A673 (cell line): ENCODE data around the gene MGST3. TPM values are rescaled to one million over a fixed set of nuclear protein-coding genes. Genes with fewer than 3 reads are reported as not detected.
"Not testable (repeated sequence)": the region's sequence is repeated elsewhere in the genome, so short reads cannot be mapped to it uniquely, and the experiment has no call there.

Experiments used
- BruUV-seq: library from RNA; stranded (reverse); fragments of 400-500 nt; replicated peaks from 2 replicates; lab custom pipeline; 2021; lab: Mats Ljungman, UMichigan
- CTCF ChIA-PET: fragments of 300-600 bp; sonication (Branson Sonifier 250); formaldehyde crosslinking; loops from one replicate; lab custom pipeline; 2022; ENCODE audit warnings: antibody characterized with exemption; lab: Charles Lee
- POLR2A ChIA-PET: fragments of 300-600 bp; sonication (Branson Sonifier 250); formaldehyde crosslinking; loops from one replicate; lab custom pipeline; 2022; ENCODE audit warnings: antibody characterized with exemption; ENCODE audit not compliant: low non-redundant PET; lab: Charles Lee
- DNase-seq: peaks from one replicate; pipeline ENCODE4 v3.0.0-alpha.2; 2015; ENCODE audit warnings: low spot score
- H3K27ac ChIP-seq: fragments of 200-600 bp; sonication (generic); 2 replicates; pipeline ENCODE4 v1.5.1; 2016; ENCODE audit warnings: mixed run types, low read depth, mild to moderate bottlenecking, mixed read lengths, antibody characterized with exemption, low read length; ENCODE audit not compliant: poor library complexity, severe bottlenecking
- H3K27me3 ChIP-seq: fragments of 200-600 bp; sonication (generic); replicated peaks from 2 replicates; pipeline ENCODE4 v1.6.1; 2017; ENCODE audit warnings: mixed run types, low read depth, mild to moderate bottlenecking, mixed read lengths, antibody characterized with exemption, low read length; ENCODE audit not compliant: insufficient read depth, poor library complexity
- H3K36me3 ChIP-seq: fragments of 200-600 bp; sonication (generic); 2 replicates; pipeline ENCODE4 v1.6.1; 2016; ENCODE audit warnings: mixed run types, mild to moderate bottlenecking, mixed read lengths, antibody characterized with exemption, low read length; ENCODE audit not compliant: insufficient read depth, poor library complexity, severe bottlenecking
- H3K4me1 ChIP-seq: fragments of 200-600 bp; sonication (generic); 2 replicates; pipeline ENCODE4 v1.6.1; 2017; ENCODE audit warnings: mixed run types, mild to moderate bottlenecking, mixed read lengths, antibody characterized with exemption, low read length; ENCODE audit not compliant: insufficient read depth, poor library complexity, severe bottlenecking
- H3K4me3 ChIP-seq: fragments of 200-600 bp; sonication (generic); 2 replicates; pipeline ENCODE4 v1.5.1; 2016; ENCODE audit warnings: low read depth, mixed run types, mild to moderate bottlenecking, mixed read lengths, low read length; ENCODE audit not compliant: poor library complexity, severe bottlenecking
- H3K9me3 ChIP-seq: fragments of 200-600 bp; sonication (generic); 2 replicates; pipeline ENCODE4 v1.6.1; 2016; ENCODE audit warnings: mixed run types, low read depth, mild to moderate bottlenecking, mixed read lengths, antibody characterized with exemption, low read length; ENCODE audit not compliant: poor library complexity, severe bottlenecking
- CTCF ChIP-seq: fragments of 300-800, 200-600 bp; sonication (generic); conservative IDR thresholded peaks from 2 replicates; pipeline ENCODE4 v1.5.1; 2017; ENCODE audit warnings: low read depth, mild to moderate bottlenecking, antibody characterized with exemption, low read length, moderate library complexity, mixed read lengths
- EZH2 ChIP-seq: fragments of 200-600 bp; sonication (generic); IDR thresholded peaks from 2 replicates; pipeline ENCODE4 v1.6.1; 2017; ENCODE audit warnings: borderline replicate concordance, low read depth, mild to moderate bottlenecking, mixed read lengths, antibody characterized with exemption, low read length; ENCODE audit not compliant: poor library complexity, severe bottlenecking
- intact Hi-C: fragments of 100-400 bp; cut with micrococcal nuclease; formaldehyde crosslinking; loops from one replicate; pipeline ENCODE4 v1.10.0; 2022; ENCODE audit not compliant: unreplicated experiment
- total RNA-seq: library from RNA; stranded (reverse); gene quantifications from 2 replicates; pipeline ENCODE4 v1.2.3, GENCODE V29; 2021

Gene MGST3
- total RNA-seq, 1 experiment from 2014 or later: 150 TPM

GRCh38 chr1:165697881-165698760, 67.1 kb downstream of the MGST3 start, which contains the start of gene ALDH9A1:
Gene ALDH9A1, minus strand, starts transcription at chr1:165698562. Its CDS starts 4 bp downstream, at chr1:165698558.
- intact Hi-C loops: loop anchor here (2.0 to 5.0 kb wide), 3 partner anchors 65 to 129 kb away; partner anchors contain the start of gene UCK2
- H3K4me3 ChIP-seq: peak within 1 kb of the TSS; percentile 81
- BruUV-seq: no TSS peak
- H3K27me3 ChIP-seq: no peaks in the 10 kb centered on the region
- peaks cover 6% of the 10 kb centered on the region for H3K36me3 ChIP-seq
- TF ChIP-seq EZH2 (no peak), CTCF (peak; percentile 48)
- peaks cover 26% of the 10 kb centered on the region for H3K4me1 ChIP-seq
- ChIA-PET POLR2A (interaction anchor here (0.5 to 0.7 kb wide), 3 partner anchors 58 to 147 kb away, joined by 3 to 5 read pairs (median 5); no protein-coding TSS in a partner anchor), CTCF (interaction anchor here (0.7 to 0.8 kb wide), 3 partner anchors 11 to 105 kb away, joined by 3 to 6 read pairs (median 5); no protein-coding TSS in a partner anchor)
- peak within 1 kb of the TSS; percentile 97 for H3K27ac ChIP-seq
- DNase-seq: peak; percentile 94
- no peaks in the 10 kb centered on the region for H3K9me3 ChIP-seq

GRCh38 chr1:165698761-165699052, 67.7 kb downstream of the MGST3 start:
- H3K27me3 ChIP-seq: no peaks in the 10 kb centered on the region
- POLR2A ChIA-PET: no interaction called here
- H3K4me1 ChIP-seq: peaks cover 26% of the 10 kb centered on the region
- peaks cover 6% of the 10 kb centered on the region for H3K36me3 ChIP-seq
- no peak for TF ChIP-seq CTCF
- TF ChIP-seq EZH2: no peak
- CTCF ChIA-PET: interaction anchor here (0.7 to 0.8 kb wide), 2 partner anchors 10 to 106 kb away, joined by 3 to 6 read pairs; no protein-coding TSS in a partner anchor
- H3K4me3 ChIP-seq: peak overlapping the region; percentile 81
- H3K27ac ChIP-seq: peak overlapping the region; percentile 97
- no peaks in the 10 kb centered on the region for H3K9me3 ChIP-seq
- BruUV-seq: TSS peak; percentile 85
- DNase-seq: no peak
- intact Hi-C loops: loop anchor here (5.0 kb wide), 2 partner anchors 96 to 129 kb away; partner anchors contain the start of gene UCK2

GRCh38 chr1:165699577-165699976, 68.5 kb downstream of the MGST3 start:
- Histone ChIP-seq H3K27me3 (no peaks in the 10 kb centered on the region), H3K4me3 (no peak overlapping the region), H3K9me3 (no peaks in the 10 kb centered on the region), H3K36me3 (no peaks in the 10 kb centered on the region), H3K4me1 (peaks cover 26% of the 10 kb centered on the region), H3K27ac (no peak overlapping the region)
- TF ChIP-seq CTCF: no peak
- TF ChIP-seq EZH2: no peak
- ChIA-PET POLR2A (no interaction called here), CTCF (no interaction called here)
- DNase-seq: no peak
- no TSS peak for BruUV-seq
- intact Hi-C loops: loop anchor here (5.0 kb wide), 2 partner anchors 97 to 128 kb away; partner anchors contain the start of gene UCK2

- CTCF ChIA-PET, intact Hi-C loops, H3K4me3 ChIP-seq, H3K27me3 ChIP-seq, H3K9me3 ChIP-seq, POLR2A ChIA-PET, BruUV-seq, DNase-seq, H3K36me3 ChIP-seq, H3K27ac ChIP-seq, H3K4me1 ChIP-seq: not testable (repeated sequence)
Measured at GRCh38 chr1:165701922-165702321, 70.9 kb downstream of the MGST3 start.
